Keratinocyte (primary cell): Measurements from ENCODE around the gene SIM1. TPM values are rescaled to one million over a fixed set of nuclear protein-coding genes. Genes with fewer than 3 reads are reported as not detected.

Experiments used
- DNase-seq: peaks from one replicate; pipeline ENCODE4 v3.0.0-alpha.2; 2011; ENCODE audit warnings: low read depth, missing footprints, low spot score
- FAIRE-seq: peaks from 2 replicates; lab custom pipeline; 2011; peaks lifted over from hg19 to GRCh38; lab: Jason Lieb, UNC
- H2AFZ ChIP-seq: 2 replicates; pipeline ENCODE4 v1.6.0; 2012; ENCODE audit warnings: low read length, control low read depth, inconsistent platforms; ENCODE audit not compliant: control insufficient read depth
- H3K27ac ChIP-seq: 2 replicates; pipeline ENCODE4 v1.5.1; 2011; ENCODE audit warnings: low read length; ENCODE audit not compliant: control insufficient read depth, insufficient read depth
- H3K27me3 ChIP-seq: 3 replicates; pipeline ENCODE4 v1.6.0; 2011; ENCODE audit warnings: low read length; ENCODE audit not compliant: control insufficient read depth, insufficient read depth; ENCODE audit errors: extremely low read depth
- H3K36me3 ChIP-seq, 2 experiments: 2 replicates in 1 of 2; 3 replicates in 1 of 2; pipeline ENCODE4 v1.5.1; 2011; ENCODE audit warnings: low read length in 2 of 2, mild to moderate bottlenecking in 1 of 2; ENCODE audit not compliant: control insufficient read depth in 2 of 2, insufficient read depth in 2 of 2; ENCODE audit errors: extremely low read depth in 1 of 2
- H3K4me1 ChIP-seq: 3 replicates; pipeline ENCODE4 v1.5.1; 2011; ENCODE audit warnings: low read length; ENCODE audit not compliant: control insufficient read depth, insufficient read depth; ENCODE audit errors: extremely low read depth
- H3K4me2 ChIP-seq: 3 replicates; pipeline ENCODE4 v1.6.0; 2011; ENCODE audit warnings: low read depth, low read length; ENCODE audit not compliant: control insufficient read depth, insufficient read depth; ENCODE audit errors: extremely low read depth
- H3K4me3 ChIP-seq, 3 experiments: fragments of 200-600 bp in 1 of 3; sonication (generic) in 1 of 3; 2 replicates in 2 of 3; 3 replicates in 1 of 3; pipeline ENCODE4 v1.5.1; 2011 to 2016; ENCODE audit warnings: low read length in 3 of 3, mild to moderate bottlenecking in 3 of 3, control low read depth in 2 of 3, inconsistent platforms in 1 of 3, low read depth in 1 of 3, mixed read lengths in 1 of 3, mixed run types in 1 of 3, moderate library complexity in 1 of 3; ENCODE audit not compliant: control insufficient read depth in 2 of 3, insufficient read depth in 2 of 3; ENCODE audit errors: extremely low read depth in 1 of 3
- H3K79me2 ChIP-seq: 2 replicates; pipeline ENCODE4 v1.6.0; 2012; ENCODE audit warnings: low read length; ENCODE audit not compliant: control insufficient read depth, insufficient read depth
- H3K9ac ChIP-seq: 3 replicates; pipeline ENCODE4 v1.6.0; 2011; ENCODE audit warnings: low read length; ENCODE audit not compliant: control insufficient read depth, insufficient read depth; ENCODE audit errors: extremely low read depth
- H3K9me1 ChIP-seq: 3 replicates; pipeline ENCODE4 v1.6.0; 2011; ENCODE audit warnings: low read length; ENCODE audit not compliant: control insufficient read depth, insufficient read depth; ENCODE audit errors: extremely low read depth
- H3K9me3 ChIP-seq: 2 replicates; pipeline ENCODE4 v1.5.1; 2012; ENCODE audit warnings: low read depth, low read length; ENCODE audit not compliant: control insufficient read depth
- H4K20me1 ChIP-seq: 3 replicates; pipeline ENCODE4 v1.6.0; 2011; ENCODE audit warnings: low read length; ENCODE audit not compliant: control insufficient read depth, insufficient read depth; ENCODE audit errors: extremely low read depth
- EZH2 ChIP-seq: IDR thresholded peaks from one replicate; pipeline ENCODE4 v1.6.1; 2012; ENCODE audit warnings: inconsistent platforms, mild to moderate bottlenecking, low read length, moderate library complexity
- dilution Hi-C: fragments of 300-500 bp; cut with MboI; formaldehyde crosslinking; loops from one replicate; pipeline ENCODE4 v1.7.0; 2020; ENCODE audit warnings: low sequenced_read_pairs; ENCODE audit not compliant: extremely low pct_ligation_motif_present
- polyA plus RNA-seq, 5 experiments: library from polyadenylated mRNA; depleted of rRNA in 3 of 5; stranded (reverse) in 3 of 5; stranded (forward) in 1 of 5; unstranded in 1 of 5; fragments of >200 nt; gene quantifications; 1 replicate in 1 of 5; 2 replicates in 3 of 5; 3 replicates in 1 of 5; pipeline versions ENCODE4 v1.2.1 to v1.2.3, GENCODE V29; 2011 to 2012; ENCODE audit warnings: missing spikeins in 2 of 5, low read depth in 1 of 5, low replicate concordance in 1 of 5
- TF ChIP-seq, protein P1 (sequence below), 3 experiments: IDR thresholded peaks in 1 of 3; conservative IDR thresholded peaks in 1 of 3; optimal IDR thresholded peaks in 1 of 3; 2 replicates in 2 of 3; 3 replicates in 1 of 3; pipeline versions ENCODE3 to v1.5.1; 2011; ENCODE audit warnings: low read length in 3 of 3, mild to moderate bottlenecking in 3 of 3, moderate library complexity in 2 of 3, control low read depth in 1 of 3, inconsistent platforms in 1 of 3; ENCODE audit not compliant: insufficient read depth in 2 of 3; ENCODE audit errors: extremely low read depth in 1 of 3

The SIM1 gene
- polyA plus RNA-seq, 1 donor (not counting 4 experiments of a cell fraction or from before 2014, with no cell fraction given) = not detected

DNA sequence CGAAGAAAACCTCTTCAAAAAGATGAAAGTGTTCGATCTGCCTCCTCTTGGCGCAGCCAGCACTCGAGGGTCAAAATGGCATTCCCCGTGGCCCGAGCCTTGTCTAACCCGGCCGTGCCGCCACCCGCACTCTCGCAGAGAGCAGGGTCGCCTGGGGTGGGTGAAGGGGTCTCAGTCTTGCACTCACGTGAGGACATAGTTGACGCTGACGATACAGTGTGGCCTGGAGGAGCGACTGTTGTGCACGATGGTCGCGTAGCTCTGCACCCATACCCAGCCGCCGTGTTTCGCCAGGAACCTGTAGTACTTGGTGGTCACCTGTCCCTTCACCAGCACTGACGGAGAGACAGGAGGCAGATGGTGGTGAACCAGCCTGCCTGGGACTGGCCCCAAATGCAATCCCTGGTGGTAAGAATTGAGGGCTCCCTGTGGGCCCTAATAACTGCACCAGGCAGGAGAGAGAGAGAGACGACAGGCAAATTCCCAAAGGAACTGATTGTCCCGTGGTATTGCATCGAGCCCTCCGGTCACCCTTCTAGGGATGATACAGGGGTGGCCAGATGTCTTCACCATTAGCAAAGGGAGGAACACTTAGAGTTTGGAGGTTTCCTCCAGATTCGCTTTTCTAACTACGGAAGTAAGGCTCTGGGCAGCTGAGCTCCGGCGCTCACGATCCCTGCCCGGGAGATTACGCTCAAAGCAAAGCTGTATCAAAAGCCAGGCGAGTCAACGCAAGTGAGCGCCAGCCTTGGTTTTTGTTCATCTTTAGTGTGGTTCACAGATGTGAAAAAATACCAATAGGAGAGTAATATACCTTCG lies 17.4 kb downstream of the SIM1 start:
- H3K4me3 ChIP-seq = no peak overlapping the region
- FAIRE-seq = no peak
- H3K79me2 ChIP-seq = no peaks in the 10 kb centered on the region
- peaks cover 78% of the 10 kb centered on the region for H3K27me3 ChIP-seq
- DNase-seq = no peak
- H3K9me1 ChIP-seq = no peaks in the 10 kb centered on the region
- TF ChIP-seq, protein P1, sequence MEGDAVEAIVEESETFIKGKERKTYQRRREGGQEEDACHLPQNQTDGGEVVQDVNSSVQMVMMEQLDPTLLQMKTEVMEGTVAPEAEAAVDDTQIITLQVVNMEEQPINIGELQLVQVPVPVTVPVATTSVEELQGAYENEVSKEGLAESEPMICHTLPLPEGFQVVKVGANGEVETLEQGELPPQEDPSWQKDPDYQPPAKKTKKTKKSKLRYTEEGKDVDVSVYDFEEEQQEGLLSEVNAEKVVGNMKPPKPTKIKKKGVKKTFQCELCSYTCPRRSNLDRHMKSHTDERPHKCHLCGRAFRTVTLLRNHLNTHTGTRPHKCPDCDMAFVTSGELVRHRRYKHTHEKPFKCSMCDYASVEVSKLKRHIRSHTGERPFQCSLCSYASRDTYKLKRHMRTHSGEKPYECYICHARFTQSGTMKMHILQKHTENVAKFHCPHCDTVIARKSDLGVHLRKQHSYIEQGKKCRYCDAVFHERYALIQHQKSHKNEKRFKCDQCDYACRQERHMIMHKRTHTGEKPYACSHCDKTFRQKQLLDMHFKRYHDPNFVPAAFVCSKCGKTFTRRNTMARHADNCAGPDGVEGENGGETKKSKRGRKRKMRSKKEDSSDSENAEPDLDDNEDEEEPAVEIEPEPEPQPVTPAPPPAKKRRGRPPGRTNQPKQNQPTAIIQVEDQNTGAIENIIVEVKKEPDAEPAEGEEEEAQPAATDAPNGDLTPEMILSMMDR (optimal IDR thresholded peaks at IDR 0.05 in 1 of 3, IDR thresholded peaks at IDR 0.05 in 1 of 3, conservative IDR thresholded peaks at IDR 0.05 in 1 of 3; ENCODE audit: extremely low read depth in 1 of 3, insufficient read depth in 2 of 3, low read length in 3 of 3) = no peak
- TF ChIP-seq EZH2 = peak; percentile 79
- peak overlapping the region; percentile 34 for H3K4me2 ChIP-seq
- no peaks in the 10 kb centered on the region for H4K20me1 ChIP-seq
- dilution Hi-C loops = no loop called here
- H3K9me3 ChIP-seq = no peaks in the 10 kb centered on the region
- no peaks in the 10 kb centered on the region for H3K36me3 ChIP-seq
- no peak overlapping the region for H3K9ac ChIP-seq
- no peak overlapping the region for H2AFZ ChIP-seq
- H3K4me1 ChIP-seq = no peaks in the 10 kb centered on the region
- no peak overlapping the region for H3K27ac ChIP-seq

DNA sequence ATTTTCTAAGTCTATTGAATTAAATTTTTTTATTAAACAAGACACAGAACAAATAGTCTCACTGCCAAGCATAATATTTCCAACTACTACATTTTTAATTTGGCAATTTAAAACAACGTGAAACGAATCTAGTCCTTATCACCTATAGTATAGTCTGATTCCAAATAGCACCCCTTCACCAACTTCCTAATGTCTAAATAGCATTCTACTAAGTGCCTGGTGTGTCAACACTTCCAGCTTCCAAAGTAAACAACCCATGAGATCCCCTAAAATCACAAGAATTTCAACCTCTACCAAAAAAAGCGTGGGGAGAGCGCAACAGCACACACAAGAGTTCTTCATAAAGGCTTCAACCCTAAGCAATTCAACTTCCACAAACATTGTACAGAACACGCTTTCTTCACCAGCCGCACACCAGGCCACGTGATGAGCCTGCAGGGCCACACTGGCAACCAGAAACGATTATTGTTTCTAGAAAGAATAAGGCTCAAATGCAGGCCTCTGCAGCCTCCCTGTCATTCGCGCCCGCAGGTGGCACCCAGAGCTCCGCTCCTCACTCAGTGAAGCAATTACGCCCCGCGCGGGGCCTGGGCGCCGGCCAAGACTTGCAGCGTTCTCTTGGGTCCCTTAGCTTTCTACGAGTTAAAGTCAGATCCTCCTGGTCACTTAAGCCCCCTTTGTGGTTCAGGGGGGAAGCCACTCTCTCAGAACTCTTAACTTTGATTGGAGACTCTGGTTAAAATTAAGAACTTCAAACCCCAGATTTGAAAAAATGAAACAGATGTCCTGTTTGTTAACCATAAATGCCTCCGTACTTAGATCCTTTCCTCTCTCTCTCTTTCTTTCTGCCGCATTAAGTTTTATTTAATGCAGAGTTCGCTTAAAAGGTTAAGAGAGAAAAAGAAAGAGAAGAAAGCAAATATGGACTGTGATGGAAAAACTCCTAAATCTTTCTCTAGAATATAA lies 18.3 kb downstream of the SIM1 start:
- Histone ChIP-seq H3K4me1 (no peaks in the 10 kb centered on the region), H3K27me3 (peaks cover 75% of the 10 kb centered on the region), H3K4me2 (peak overlapping the region; percentile 34), H3K79me2 (no peaks in the 10 kb centered on the region), H2AFZ (no peak overlapping the region), H3K27ac (no peak overlapping the region), H3K9ac (no peak overlapping the region), H3K9me3 (no peaks in the 10 kb centered on the region), H3K4me3 (no peak overlapping the region), H3K36me3 (no peaks in the 10 kb centered on the region), H3K9me1 (no peaks in the 10 kb centered on the region), H4K20me1 (no peaks in the 10 kb centered on the region)
- no peak for FAIRE-seq
- no peak for TF ChIP-seq EZH2
- TF ChIP-seq, protein P1 (optimal IDR thresholded peaks at IDR 0.05 in 1 of 3, IDR thresholded peaks at IDR 0.05 in 1 of 3, conservative IDR thresholded peaks at IDR 0.05 in 1 of 3; ENCODE audit: extremely low read depth in 1 of 3, insufficient read depth in 2 of 3, low read length in 3 of 3) = no peak
- dilution Hi-C loops = no loop called here
- DNase-seq = no peak
